Ovary (tissue), 3 donors: Measurements from ENCODE around the gene PRKCSH.

Experiments
- CTCF ChIP-seq, 3 donors: fragments of 450-650 bp in 2 of 3; fragments of 200-600 bp in 1 of 3; IDR thresholded peaks; one replicate each; pipeline versions ENCODE4 v1.5.1 to v1.8.0; 2016 to 2022; ENCODE audit warnings: antibody characterized with exemption in 3 of 3, mild to moderate bottlenecking in 1 of 3
- EP300 ChIP-seq: sonication (generic); formaldehyde crosslinking; IDR thresholded peaks from one replicate; pipeline ENCODE4 v1.6.1; 2017; ENCODE audit warnings: antibody characterized with exemption
- POLR2A ChIP-seq: fragments of 450-650 bp; IDR thresholded peaks from one replicate; pipeline ENCODE4 v1.6.1; 2017; ENCODE audit warnings: antibody characterized with exemption, mild to moderate bottlenecking, moderate library complexity
- donor health status: DM: no; HTN: no; CAD: no.

- TF ChIP-seq CTCF (IDR thresholded peaks at IDR 0.05) = no peak
- no peak for TF ChIP-seq POLR2A
- no peak for TF ChIP-seq EP300
Measured at GRCh38 chr19:11444059-11444458, 8.6 kb downstream of the PRKCSH start.
